ENCODE data around the gene ERCC2.

DNA sequence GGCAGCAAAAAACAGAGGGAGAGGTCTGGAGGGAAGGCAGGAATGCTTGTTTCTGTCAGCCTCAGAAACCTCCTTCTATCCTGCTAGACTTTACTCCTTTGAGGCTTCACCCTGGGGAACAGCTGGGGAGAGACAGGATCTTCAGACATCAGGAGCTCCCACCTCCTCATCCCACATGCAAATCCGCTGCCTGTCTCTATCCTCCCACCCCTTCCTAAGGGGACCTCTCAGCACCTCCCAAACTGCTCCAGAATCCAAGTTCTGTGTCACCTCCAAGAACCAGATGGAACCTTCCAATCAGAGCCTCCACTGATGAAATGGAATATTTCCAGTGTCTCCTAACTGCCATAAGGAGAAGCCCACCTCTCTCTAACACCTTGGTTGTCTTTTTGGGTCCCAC lies 9.7 kb upstream of the ERCC2 start:
- TF ChIP-seq, protein P1, sequence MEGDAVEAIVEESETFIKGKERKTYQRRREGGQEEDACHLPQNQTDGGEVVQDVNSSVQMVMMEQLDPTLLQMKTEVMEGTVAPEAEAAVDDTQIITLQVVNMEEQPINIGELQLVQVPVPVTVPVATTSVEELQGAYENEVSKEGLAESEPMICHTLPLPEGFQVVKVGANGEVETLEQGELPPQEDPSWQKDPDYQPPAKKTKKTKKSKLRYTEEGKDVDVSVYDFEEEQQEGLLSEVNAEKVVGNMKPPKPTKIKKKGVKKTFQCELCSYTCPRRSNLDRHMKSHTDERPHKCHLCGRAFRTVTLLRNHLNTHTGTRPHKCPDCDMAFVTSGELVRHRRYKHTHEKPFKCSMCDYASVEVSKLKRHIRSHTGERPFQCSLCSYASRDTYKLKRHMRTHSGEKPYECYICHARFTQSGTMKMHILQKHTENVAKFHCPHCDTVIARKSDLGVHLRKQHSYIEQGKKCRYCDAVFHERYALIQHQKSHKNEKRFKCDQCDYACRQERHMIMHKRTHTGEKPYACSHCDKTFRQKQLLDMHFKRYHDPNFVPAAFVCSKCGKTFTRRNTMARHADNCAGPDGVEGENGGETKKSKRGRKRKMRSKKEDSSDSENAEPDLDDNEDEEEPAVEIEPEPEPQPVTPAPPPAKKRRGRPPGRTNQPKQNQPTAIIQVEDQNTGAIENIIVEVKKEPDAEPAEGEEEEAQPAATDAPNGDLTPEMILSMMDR (IDR thresholded peaks at IDR 0.05; ENCODE audit: insufficient read depth, low read length, poor library complexity, severe bottlenecking) = no peak
- TF ChIP-seq EZH2phosphoT487 (conservative IDR thresholded peaks at IDR 0.05; ENCODE audit: low read length) = no peak
